Activated naive CD8-positive, alpha-beta T cell (primary cell): ENCODE measurements around the gene TIAM1.

Experiments
- H3K27ac Mint-ChIP-seq: one replicate; pipeline ENCODE4 v1.8.0; 2021; ENCODE audit warnings: mixed read lengths
- H3K27me3 Mint-ChIP-seq: one replicate; pipeline ENCODE4 v1.8.0; 2021; ENCODE audit warnings: mixed read lengths
- H3K36me3 Mint-ChIP-seq: one replicate; pipeline ENCODE4 v1.8.0; 2021; ENCODE audit warnings: mixed read lengths
- H3K4me1 Mint-ChIP-seq: one replicate; pipeline ENCODE4 v1.8.0; 2021; ENCODE audit warnings: low read depth, mixed read lengths
- H3K4me3 Mint-ChIP-seq: one replicate; pipeline ENCODE4 v1.8.0; 2021; ENCODE audit warnings: mild to moderate bottlenecking, mixed read lengths
- H3K9me3 Mint-ChIP-seq: one replicate; pipeline ENCODE4 v1.8.0; 2021; ENCODE audit warnings: low read depth, mixed read lengths

The TIAM1 gene

DNA sequence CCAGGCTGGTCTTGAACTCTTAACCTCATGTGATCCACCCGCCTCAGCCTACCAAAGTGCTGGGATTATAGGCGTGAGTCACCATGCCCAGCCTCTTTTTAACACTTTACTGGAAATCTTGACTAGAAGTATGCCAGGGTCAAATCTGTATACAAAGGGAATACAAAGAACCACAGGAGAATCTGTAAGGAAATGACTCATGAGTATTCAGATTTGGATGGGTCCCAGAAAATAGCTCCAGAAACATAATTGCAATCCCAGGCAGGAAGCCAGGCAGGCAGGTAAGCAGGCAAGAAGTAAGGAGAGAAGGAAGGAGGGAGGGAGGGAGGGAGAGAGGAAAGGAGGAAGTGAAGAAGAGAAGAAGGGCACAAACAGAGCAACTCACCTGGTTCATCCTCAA lies 22.8 kb upstream of the TIAM1 start:
- H3K36me3 Mint-ChIP-seq, result peaks cover 4% of the 10 kb centered on the region
- no peaks in the 10 kb centered on the region for H3K9me3 Mint-ChIP-seq
- H3K27me3 Mint-ChIP-seq, result no peaks in the 10 kb centered on the region
- peaks cover 44% of the 10 kb centered on the region for H3K4me1 Mint-ChIP-seq
- no peak overlapping the region for H3K4me3 Mint-ChIP-seq
- no peak overlapping the region for H3K27ac Mint-ChIP-seq

GRCh38 chr21:31364253-31364945 lies 20.3 kb upstream of the TIAM1 start:
- Mint-ChIP-seq H3K27me3 (no peaks in the 10 kb centered on the region), H3K4me3 (peak overlapping the region; percentile 68), H3K36me3 (peaks cover 4% of the 10 kb centered on the region), H3K9me3 (no peaks in the 10 kb centered on the region), H3K4me1 (peaks cover 47% of the 10 kb centered on the region), H3K27ac (peak overlapping the region; percentile 66)

GRCh38 chr21:31363720-31364119 lies 19.7 kb upstream of the TIAM1 start:
- H3K27ac Mint-ChIP-seq, result peak overlapping the region; percentile 55
- no peaks in the 10 kb centered on the region for H3K27me3 Mint-ChIP-seq
- peaks cover 4% of the 10 kb centered on the region for H3K36me3 Mint-ChIP-seq
- H3K4me1 Mint-ChIP-seq, result peaks cover 49% of the 10 kb centered on the region
- H3K4me3 Mint-ChIP-seq, result peak overlapping the region; percentile 68
- no peaks in the 10 kb centered on the region for H3K9me3 Mint-ChIP-seq

- Mint-ChIP-seq H3K36me3 (peaks cover 5% of the 10 kb centered on the region), H3K4me3 (no peak overlapping the region), H3K27ac (no peak overlapping the region), H3K4me1 (peaks cover 43% of the 10 kb centered on the region), H3K27me3 (no peaks in the 10 kb centered on the region), H3K9me3 (no peaks in the 10 kb centered on the region)
These were observed 16.7 kb upstream of the TIAM1 start for GRCh38 chr21:31360717-31361116.

GRCh38 chr21:31358158-31358557 lies 14.1 kb upstream of the TIAM1 start:
- Mint-ChIP-seq H3K9me3 (no peaks in the 10 kb centered on the region), H3K4me1 (peaks cover 45% of the 10 kb centered on the region), H3K27me3 (no peaks in the 10 kb centered on the region), H3K4me3 (no peak overlapping the region), H3K27ac (no peak overlapping the region), H3K36me3 (peaks cover 3% of the 10 kb centered on the region)

DNA sequence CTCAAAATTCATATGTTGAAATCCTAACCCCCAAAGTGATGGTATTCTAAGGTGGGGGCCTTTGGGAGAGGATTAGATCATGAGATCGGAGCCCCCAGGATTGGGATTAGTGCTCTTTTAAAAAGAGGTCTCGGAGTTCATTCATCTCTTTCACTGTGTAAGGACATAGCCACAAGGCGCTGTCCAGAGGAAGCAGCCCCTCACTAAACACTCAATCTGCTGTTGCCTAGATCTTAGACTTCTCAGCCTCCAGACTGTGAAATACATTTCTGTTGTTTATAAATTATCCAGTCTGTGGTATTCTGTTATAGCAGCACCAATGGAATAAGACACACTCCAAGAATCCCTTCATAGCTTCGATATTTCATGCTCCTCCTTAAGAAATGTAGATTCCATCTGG lies 12.4 kb upstream of the TIAM1 start:
- Mint-ChIP-seq H3K9me3 (no peaks in the 10 kb centered on the region), H3K36me3 (peaks cover 3% of the 10 kb centered on the region), H3K27ac (peak overlapping the region; percentile 89), H3K27me3 (no peaks in the 10 kb centered on the region), H3K4me3 (no peak overlapping the region), H3K4me1 (peaks cover 48% of the 10 kb centered on the region)

DNA sequence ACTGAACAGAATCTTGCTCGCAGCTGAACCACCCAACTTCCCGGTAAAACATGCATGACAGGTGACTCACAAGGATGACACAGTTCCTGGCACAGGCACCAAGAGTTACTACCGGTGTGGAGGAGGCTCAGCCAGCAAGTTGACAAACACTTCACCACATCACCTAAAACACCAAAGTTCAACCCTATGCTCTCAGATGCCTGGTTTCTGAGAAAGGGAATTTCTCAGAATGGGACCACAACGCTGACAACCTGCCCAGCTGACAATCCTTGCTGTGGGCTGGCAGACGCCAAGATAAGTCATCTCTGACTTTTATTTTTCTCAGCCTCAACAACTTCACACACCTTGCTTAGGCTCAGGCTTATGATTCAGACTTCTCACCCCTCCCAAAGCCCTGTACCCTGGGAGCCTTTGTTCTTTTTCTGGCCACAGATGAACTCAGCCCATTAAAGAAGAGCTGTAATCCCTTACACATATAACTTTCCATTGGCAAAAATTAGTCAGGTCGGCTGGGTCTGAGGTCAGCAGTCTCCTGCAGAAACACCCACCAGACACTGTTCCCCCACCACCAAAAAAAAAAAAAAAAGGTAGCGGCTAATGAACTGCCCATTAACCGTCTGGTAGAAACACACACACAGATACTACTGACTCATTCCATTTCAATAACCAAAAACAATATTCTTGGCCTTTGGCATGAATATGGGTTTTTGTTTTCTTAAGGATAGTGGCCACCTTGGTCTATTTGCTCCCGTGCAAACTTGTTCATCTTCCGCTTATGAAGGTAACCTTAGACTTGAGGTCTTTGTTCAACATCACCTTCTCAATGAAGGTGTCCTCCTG lies 10.8 kb upstream of the TIAM1 start:
- peaks cover 54% of the 10 kb centered on the region for H3K4me1 Mint-ChIP-seq
- peaks cover 7% of the 10 kb centered on the region for H3K36me3 Mint-ChIP-seq
- no peaks in the 10 kb centered on the region for H3K27me3 Mint-ChIP-seq
- peak overlapping the region; percentile 89 for H3K27ac Mint-ChIP-seq
- H3K4me3 Mint-ChIP-seq, result peak overlapping the region; percentile 61
- H3K9me3 Mint-ChIP-seq, result no peaks in the 10 kb centered on the region

DNA sequence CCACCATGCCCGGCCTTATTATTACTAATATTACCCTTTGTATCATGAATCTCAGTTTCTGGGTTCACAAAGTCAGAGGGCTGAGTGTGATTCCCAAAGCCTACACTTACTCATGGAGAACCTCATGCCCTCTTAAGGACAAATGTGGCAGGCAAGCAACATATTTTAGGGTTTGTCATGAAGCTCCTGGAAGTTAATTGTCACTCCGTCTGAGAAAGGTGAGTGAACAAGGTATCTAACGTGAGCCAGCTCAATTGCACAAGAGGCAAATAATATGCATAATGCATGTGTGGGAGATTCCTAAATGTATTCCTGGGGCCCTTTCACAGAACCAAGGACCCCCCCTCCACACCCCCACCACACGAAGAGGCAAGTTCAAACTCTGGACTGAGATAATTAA lies 10.1 kb upstream of the TIAM1 start:
- Mint-ChIP-seq H3K27ac (peak overlapping the region; percentile 89), H3K36me3 (peaks cover 7% of the 10 kb centered on the region), H3K4me3 (peak overlapping the region; percentile 55), H3K9me3 (no peaks in the 10 kb centered on the region), H3K4me1 (peaks cover 53% of the 10 kb centered on the region), H3K27me3 (no peaks in the 10 kb centered on the region)

- peaks cover 57% of the 10 kb centered on the region for H3K4me1 Mint-ChIP-seq
- peak overlapping the region; percentile 37 for H3K4me3 Mint-ChIP-seq
- peaks cover 7% of the 10 kb centered on the region for H3K36me3 Mint-ChIP-seq
- peak overlapping the region; percentile 84 for H3K27ac Mint-ChIP-seq
- H3K9me3 Mint-ChIP-seq, result no peaks in the 10 kb centered on the region
- H3K27me3 Mint-ChIP-seq, result no peaks in the 10 kb centered on the region
These were observed 8.8 kb upstream of the TIAM1 start for GRCh38 chr21:31352836-31353235.

DNA sequence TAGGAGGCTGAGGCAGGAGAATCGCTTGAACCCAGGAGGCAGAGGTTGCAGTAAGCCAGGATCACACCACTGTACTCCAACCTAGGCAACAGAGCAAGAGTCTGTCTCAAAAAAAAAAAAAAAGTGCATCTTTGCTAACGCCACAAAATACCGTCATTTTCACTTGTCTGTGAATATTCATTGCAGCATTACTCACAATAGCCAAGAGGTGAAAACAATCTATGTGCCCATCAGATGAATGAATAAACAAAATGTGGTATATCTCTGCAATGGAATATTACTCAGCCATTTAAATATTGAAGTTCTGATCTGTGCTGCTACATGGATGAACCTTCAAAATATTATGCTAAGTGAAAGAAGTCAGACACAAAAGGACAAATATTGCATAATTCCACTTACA lies 7.9 kb upstream of the TIAM1 start:
- Mint-ChIP-seq H3K36me3 (peaks cover 7% of the 10 kb centered on the region), H3K9me3 (no peaks in the 10 kb centered on the region), H3K27me3 (no peaks in the 10 kb centered on the region), H3K4me1 (peaks cover 62% of the 10 kb centered on the region), H3K27ac (peak overlapping the region; percentile 83), H3K4me3 (no peak overlapping the region)

- H3K9me3 Mint-ChIP-seq, result no peaks in the 10 kb centered on the region
- H3K4me1 Mint-ChIP-seq, result peaks cover 62% of the 10 kb centered on the region
- peak overlapping the region; percentile 83 for H3K27ac Mint-ChIP-seq
- H3K27me3 Mint-ChIP-seq, result no peaks in the 10 kb centered on the region
- no peak overlapping the region for H3K4me3 Mint-ChIP-seq
- H3K36me3 Mint-ChIP-seq, result peaks cover 7% of the 10 kb centered on the region
These were observed 7.4 kb upstream of the TIAM1 start for GRCh38 chr21:31351438-31351837.

DNA sequence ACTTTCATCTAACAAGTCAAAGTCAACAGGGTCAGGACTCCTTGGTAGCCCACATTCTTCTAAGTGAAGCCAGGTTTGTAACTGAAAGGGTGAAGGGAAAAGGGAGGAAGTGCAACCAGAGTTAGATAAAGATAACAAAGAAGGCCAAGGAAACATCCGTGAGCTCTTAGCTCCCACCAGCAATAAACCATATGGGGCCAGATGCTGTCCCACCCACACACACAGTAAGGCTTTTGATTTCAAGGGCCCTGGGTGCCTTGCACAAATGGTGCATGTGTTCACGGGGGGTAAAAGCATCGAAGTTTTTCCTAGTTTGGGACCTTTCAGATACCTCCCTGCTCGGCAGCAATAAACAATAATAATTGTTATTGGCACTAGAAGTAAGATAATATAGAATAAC lies 5.1 kb upstream of the TIAM1 start:
- H3K36me3 Mint-ChIP-seq, result peaks cover 4% of the 10 kb centered on the region
- no peaks in the 10 kb centered on the region for H3K9me3 Mint-ChIP-seq
- H3K27ac Mint-ChIP-seq, result no peak overlapping the region
- peaks cover 51% of the 10 kb centered on the region for H3K4me1 Mint-ChIP-seq
- H3K27me3 Mint-ChIP-seq, result no peaks in the 10 kb centered on the region
- H3K4me3 Mint-ChIP-seq, result no peak overlapping the region

- no peak overlapping the region for H3K27ac Mint-ChIP-seq
- peaks cover 55% of the 10 kb centered on the region for H3K4me1 Mint-ChIP-seq
- H3K27me3 Mint-ChIP-seq, result no peaks in the 10 kb centered on the region
- H3K9me3 Mint-ChIP-seq, result no peaks in the 10 kb centered on the region
- H3K36me3 Mint-ChIP-seq, result peaks cover 4% of the 10 kb centered on the region
- H3K4me3 Mint-ChIP-seq, result no peak overlapping the region
These were observed 4.1 kb upstream of the TIAM1 start for GRCh38 chr21:31348188-31348587.

- H3K9me3 Mint-ChIP-seq, result no peaks in the 10 kb centered on the region
- H3K4me1 Mint-ChIP-seq, result peaks cover 56% of the 10 kb centered on the region
- H3K27me3 Mint-ChIP-seq, result no peaks in the 10 kb centered on the region
- H3K27ac Mint-ChIP-seq, result no peak overlapping the region
- H3K36me3 Mint-ChIP-seq, result peaks cover 4% of the 10 kb centered on the region
- no peak overlapping the region for H3K4me3 Mint-ChIP-seq
These were observed 3.5 kb upstream of the TIAM1 start for GRCh38 chr21:31347435-31348032.

- Mint-ChIP-seq H3K4me3 (no peak overlapping the region), H3K27ac (no peak overlapping the region), H3K27me3 (no peaks in the 10 kb centered on the region), H3K36me3 (peaks cover 4% of the 10 kb centered on the region), H3K9me3 (no peaks in the 10 kb centered on the region), H3K4me1 (peaks cover 51% of the 10 kb centered on the region)
These were observed 2.3 kb upstream of the TIAM1 start for GRCh38 chr21:31346256-31346821.
